Osteoblast (primary cell): ENCODE results near the gene ASIC4. TPM values are rescaled to one million over a fixed set of nuclear protein-coding genes. Genes with fewer than 3 reads are reported as not detected.

Experiments used
- DNase-seq: peaks from one replicate; pipeline ENCODE4 v3.0.0; 2011; ENCODE audit warnings: low spot score, mixed read lengths; ENCODE audit not compliant: insufficient read length; ENCODE audit errors: missing footprints
- H2AFZ ChIP-seq: 2 replicates; pipeline ENCODE4 v1.6.0; 2011; ENCODE audit warnings: mild to moderate bottlenecking, low read length
- H3K27ac ChIP-seq: 2 replicates; pipeline ENCODE4 v1.5.1; 2011; ENCODE audit warnings: mild to moderate bottlenecking, low read depth, low read length, moderate library complexity
- H3K27me3 ChIP-seq: 2 replicates; pipeline ENCODE4 v1.6.0; 2012; ENCODE audit warnings: mild to moderate bottlenecking, control low read depth, inconsistent platforms, low read length, moderate library complexity; ENCODE audit not compliant: insufficient read depth
- H3K36me3 ChIP-seq: 2 replicates; pipeline ENCODE4 v1.5.1; 2011; ENCODE audit warnings: mild to moderate bottlenecking, low read length, control low read depth, moderate library complexity; ENCODE audit not compliant: insufficient read depth
- H3K4me1 ChIP-seq: 2 replicates; pipeline ENCODE4 v1.5.1; 2011; ENCODE audit warnings: mild to moderate bottlenecking, low read length, control low read depth, moderate library complexity; ENCODE audit not compliant: insufficient read depth
- H3K4me2 ChIP-seq: 2 replicates; pipeline ENCODE4 v1.6.0; 2011; ENCODE audit warnings: mild to moderate bottlenecking, low read length; ENCODE audit not compliant: insufficient read depth
- H3K4me3 ChIP-seq: fragments of 200-600 bp; sonication (generic); 3 replicates; pipeline ENCODE4 v1.5.1; 2012; ENCODE audit warnings: mild to moderate bottlenecking, low read length, inconsistent platforms; ENCODE audit not compliant: insufficient read depth
- H3K79me2 ChIP-seq: 2 replicates; pipeline ENCODE4 v1.6.0; 2012; ENCODE audit warnings: mild to moderate bottlenecking, low read length, control low read depth, inconsistent platforms; ENCODE audit not compliant: insufficient read depth
- H3K9me3 ChIP-seq: 2 replicates; pipeline ENCODE4 v1.5.1; 2011; ENCODE audit warnings: low read depth, low read length, control low read depth
- H4K20me1 ChIP-seq: 2 replicates; pipeline ENCODE4 v1.6.0; 2012; ENCODE audit warnings: mild to moderate bottlenecking, low read length, control low read depth; ENCODE audit not compliant: insufficient read depth
- CTCF ChIP-seq: IDR thresholded peaks from 2 replicates; pipeline ENCODE4 v1.5.1; 2011; ENCODE audit warnings: mild to moderate bottlenecking, low read depth, low read length, moderate library complexity; ENCODE audit errors: extremely low read depth
- total RNA-seq: library from RNA; depleted of rRNA; stranded (reverse); fragments of >200 nt; gene quantifications from 2 replicates; pipeline ENCODE4 v1.2.3, GENCODE V29; 2012

The ASIC4 gene
- total RNA-seq, 1 donor, result not detected

DNA sequence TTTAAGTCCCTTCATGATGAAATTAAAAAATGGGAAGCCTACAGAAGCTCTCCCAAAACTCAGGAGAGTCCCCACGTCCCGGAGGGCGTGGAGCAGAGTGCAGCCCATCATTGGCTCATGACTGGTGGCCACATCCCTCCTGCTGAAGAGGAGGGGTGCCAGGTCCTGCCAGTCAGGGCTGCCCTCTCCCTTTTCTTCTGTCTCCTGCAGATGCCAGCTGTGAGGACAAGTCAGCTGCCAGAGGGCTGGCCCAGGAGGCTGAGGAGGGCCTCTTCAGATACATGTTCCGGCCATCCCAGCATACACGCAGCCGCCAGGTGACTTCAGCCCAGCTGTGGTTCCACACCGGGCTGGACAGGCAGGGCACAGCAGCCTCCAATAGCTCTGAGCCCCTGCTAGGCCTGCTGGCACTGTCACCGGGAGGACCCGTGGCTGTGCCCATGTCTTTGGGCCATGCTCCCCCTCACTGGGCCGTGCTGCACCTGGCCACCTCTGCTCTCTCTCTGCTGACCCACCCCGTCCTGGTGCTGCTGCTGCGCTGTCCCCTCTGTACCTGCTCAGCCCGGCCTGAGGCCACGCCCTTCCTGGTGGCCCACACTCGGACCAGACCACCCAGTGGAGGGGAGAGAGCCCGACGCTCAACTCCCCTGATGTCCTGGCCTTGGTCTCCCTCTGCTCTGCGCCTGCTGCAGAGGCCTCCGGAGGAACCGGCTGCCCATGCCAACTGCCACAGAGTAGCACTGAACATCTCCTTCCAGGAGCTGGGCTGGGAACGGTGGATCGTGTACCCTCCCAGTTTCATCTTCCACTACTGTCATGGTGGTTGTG is 60.4 kb downstream of the ASIC4 start:
- H3K27ac ChIP-seq, result no peak overlapping the region
- no peaks in the 10 kb centered on the region for H3K4me1 ChIP-seq
- no peaks in the 10 kb centered on the region for H3K9me3 ChIP-seq
- H2AFZ ChIP-seq, result no peak overlapping the region
- peaks cover under 1% of the 10 kb centered on the region for H3K79me2 ChIP-seq
- H3K4me2 ChIP-seq, result no peak overlapping the region
- peaks cover 33% of the 10 kb centered on the region for H3K27me3 ChIP-seq
- no peak for TF ChIP-seq CTCF
- peaks cover 2% of the 10 kb centered on the region for H3K36me3 ChIP-seq
- H3K4me3 ChIP-seq, result no peak overlapping the region
- DNase-seq, result no peak
- peaks cover 4% of the 10 kb centered on the region for H4K20me1 ChIP-seq

GRCh38 chr2:219575566-219576504 is 61.6 kb downstream of the ASIC4 start:
- H2AFZ ChIP-seq, result no peak overlapping the region
- no peak overlapping the region for H3K27ac ChIP-seq
- peaks cover 33% of the 10 kb centered on the region for H3K27me3 ChIP-seq
- no peaks in the 10 kb centered on the region for H3K4me1 ChIP-seq
- DNase-seq, result no peak
- H3K36me3 ChIP-seq, result no peaks in the 10 kb centered on the region
- H3K4me3 ChIP-seq, result no peak overlapping the region
- H3K79me2 ChIP-seq, result no peaks in the 10 kb centered on the region
- no peaks in the 10 kb centered on the region for H3K9me3 ChIP-seq
- H3K4me2 ChIP-seq, result no peak overlapping the region
- no peak for TF ChIP-seq CTCF
- no peaks in the 10 kb centered on the region for H4K20me1 ChIP-seq

- no peaks in the 10 kb centered on the region for H3K9me3 ChIP-seq
- no peaks in the 10 kb centered on the region for H4K20me1 ChIP-seq
- peaks cover 33% of the 10 kb centered on the region for H3K27me3 ChIP-seq
- DNase-seq, result peak; percentile 73
- H3K4me3 ChIP-seq, result no peak overlapping the region
- H3K4me2 ChIP-seq, result no peak overlapping the region
- no peak overlapping the region for H2AFZ ChIP-seq
- no peaks in the 10 kb centered on the region for H3K79me2 ChIP-seq
- H3K27ac ChIP-seq, result no peak overlapping the region
- H3K36me3 ChIP-seq, result no peaks in the 10 kb centered on the region
- TF ChIP-seq CTCF, result no peak
- H3K4me1 ChIP-seq, result no peaks in the 10 kb centered on the region
These were observed 62.5 kb downstream of the ASIC4 start for GRCh38 chr2:219576505-219577388.
